Fibroblast of gingiva (primary cell): ENCODE measurements around the gene ARMCX1.
"Not testable (repeated sequence)": the region's sequence is repeated elsewhere in the genome, so short reads cannot be mapped to it uniquely, and the experiment has no call there.

Experiments
- DNase-seq: peaks from one replicate; pipeline ENCODE4 v3.0.0-alpha.2; 2011; ENCODE audit warnings: low read depth

Gene ARMCX1

GRCh38 chrX:101550362-101550750 is at the start of gene ARMCX1:
Gene ARMCX1, plus strand, starts transcription at chrX:101550547. Its CDS starts 2,384 bp downstream, at chrX:101552931.
- DNase-seq = peak; percentile 83

GRCh38 chrX:101502929-101503328 is 47.4 kb upstream of the ARMCX1 start:
- DNase-seq = not testable (repeated sequence)

- DNase-seq = no peak
These were observed 43.0 kb upstream of the ARMCX1 start for GRCh38 chrX:101507372-101507771.

GRCh38 chrX:101507986-101508385 is 42.4 kb upstream of the ARMCX1 start:
- no peak for DNase-seq

- no peak for DNase-seq
These were observed 19.4 kb upstream of the ARMCX1 start for GRCh38 chrX:101530944-101531343.

GRCh38 chrX:101539116-101539515 is 11.2 kb upstream of the ARMCX1 start:
- no peak for DNase-seq

- peak; percentile 37 for DNase-seq
These were observed 518 bp downstream of the ARMCX1 start for GRCh38 chrX:101550751-101551379.

- DNase-seq = no peak
These were observed 1.0 kb downstream of the ARMCX1 start for GRCh38 chrX:101551380-101551767.

GRCh38 chrX:101552714-101553113 is 2.4 kb downstream of the ARMCX1 start:
- no peak for DNase-seq

- DNase-seq = no peak
These were observed 14.3 kb downstream of the ARMCX1 start for GRCh38 chrX:101564651-101565050.

- DNase-seq = peak; percentile 70
These were observed 45.5 kb downstream of the ARMCX1 start for GRCh38 chrX:101595739-101596419.

- not testable (repeated sequence) for DNase-seq
These were observed 49.2 kb downstream of the ARMCX1 start for GRCh38 chrX:101599592-101599991.

- DNase-seq = peak; percentile 80
These were observed 51.7 kb downstream of the ARMCX1 start for GRCh38 chrX:101602077-101602476.
